Heart left ventricle (tissue), 16 donors: ENCODE data around the gene LCMT1. TPM values are rescaled to one million over a fixed set of nuclear protein-coding genes. Genes with fewer than 3 reads are reported as not detected.

Experiments
- ATAC-seq, 4 donors: fragments of 200-7000 bp; cut with Tn5 transposase; one replicate each; pipeline ENCODE4 v1.9.1; 2020 to 2022; ENCODE audit warnings: moderate library complexity in 4 of 4, mild to moderate bottlenecking in 3 of 4, moderate number of reproducible peaks in 1 of 4
- DNase-seq, 5 donors: peaks; one replicate each; pipeline ENCODE4 v3.0.0-alpha.2; 2020
- H3K27ac ChIP-seq, 12 donors: fragments of 200-600 bp; sonication (generic) in 4 of 12; one replicate each; pipeline versions ENCODE4 v1.5.0 to v1.8.0; 2016 to 2022; ENCODE audit warnings: mild to moderate bottlenecking in 2 of 12
- H3K27me3 ChIP-seq, 9 donors: fragments of 200-600 bp; sonication (generic) in 2 of 9; one replicate each; pipeline versions ENCODE4 v1.5.1 to v1.8.0; 2016 to 2022; ENCODE audit warnings: mild to moderate bottlenecking in 3 of 9
- H3K36me3 ChIP-seq, 9 donors: fragments of 200-600 bp; sonication (generic) in 2 of 9; one replicate each; pipeline versions ENCODE4 v1.5.0 to v1.8.0; 2018 to 2022; ENCODE audit warnings: mild to moderate bottlenecking in 2 of 9
- H3K4me1 ChIP-seq, 12 donors: fragments of 200-600 bp; sonication (generic) in 4 of 12; one replicate each; pipeline versions ENCODE4 v1.5.0 to v1.8.0; 2016 to 2022; ENCODE audit warnings: mild to moderate bottlenecking in 3 of 12
- H3K4me3 ChIP-seq, 12 donors: fragments of 200-600 bp; sonication (generic) in 4 of 12; one replicate each; pipeline versions ENCODE4 v1.5.0 to v1.8.0; 2017 to 2022; ENCODE audit warnings: mild to moderate bottlenecking in 9 of 12, moderate library complexity in 4 of 12
- H3K9me3 ChIP-seq, 12 donors: fragments of 200-600 bp; sonication (generic) in 4 of 12; one replicate each; pipeline versions ENCODE4 v1.5.0 to v1.8.0; 2016 to 2022; ENCODE audit warnings: mild to moderate bottlenecking in 1 of 12
- POLR2A ChIP-seq, 2 donors: fragments of 450-650 bp; IDR thresholded peaks; one replicate each; pipeline ENCODE4 v1.6.1; 2017; ENCODE audit warnings: antibody characterized with exemption in 2 of 2, mild to moderate bottlenecking in 2 of 2, moderate library complexity in 2 of 2
- WGBS, 4 donors: extraction: QIAGEN DNeasy Blood & Tissue Kit in 2 of 4; methylation state at CpG; one replicate each; pipeline versions ENCODE4 v1.1.5 to v1.1.7; 2013 to 2018; 5-methylcytosine and 5-hydroxymethylcytosine counted together
- intact Hi-C, 10 donors: fragments of 100-400 bp; cut with DNase I; formaldehyde crosslinking; loops; one replicate each; pipeline versions ENCODE4 v1.11.1 to v1.14.2; 2022
- polyA plus RNA-seq, 2 donors: library from polyadenylated mRNA; stranded (reverse); fragments of 200-250 nt; gene quantifications; one replicate each; pipeline ENCODE4 v1.2.3, GENCODE V29; 2013
- total RNA-seq, 9 donors: library from RNA; depleted of rRNA in 2 of 9; stranded (reverse); fragments of >200 nt in 2 of 9; fragmentation: NEBNext Ultra II Directional in 3 of 9; extraction: Animal tissue kit (Norgen Biotek cat#: 25700) in 3 of 9; gene quantifications; one replicate each; pipeline versions ENCODE4 v1.1.0 to v1.2.4, GENCODE V29; 2016 to 2023
- TF ChIP-seq, protein P1 (sequence below), 12 donors: fragments of 200-600 bp; sonication (generic) in 4 of 12; IDR thresholded peaks; one replicate each; pipeline versions ENCODE4 v1.5.0 to v1.8.0; 2018 to 2022; ENCODE audit warnings: antibody characterized with exemption in 12 of 12, mild to moderate bottlenecking in 5 of 12
- donor health status: ischemic (EF 13 %, LVEDD 7.1; RV severe dilation, severe dysfunction).
- donor health status: healthy with polysubstance abuse.
- donor health status: DM: no; HTN: yes; CAD: no.
- donor health status: DM: no; HTN: no; CAD: no.
- donor health status: ischemic (EF 25% LVEDD 6.9; RV normal size, moderate dysfunction).
- donor health status: ischemic (EF 25% LVEDD 5.7; RV mildly dilated, moderate dysfunction).
- donor health status: healthy.
- donor health status: DM: yes; HTN: yes; CAD: no.
- donor health status: ischemic (EF 35%, LVEDD 5.7; RV mildly dilated, moderate dysfunction).
- donor health status: nonischemic (EF 11% LVEDD 7.7; RV severe dilation, severe dysfunction).
- donor health status: DM: yes; HTN: yes; CAD: no.
- donor health status: PGD.
- donor health status: ischemic (EF 29% LVEDD 5.4; RV normal size, mild dysfunction).
- donor health status: nonischemic (EF 23%, LVEDD 6.1; RV moderate dilation, normal function).

LCMT1 gene
- total and polyA plus RNA-seq, 11 donors: 33.6 to 50.0 (median 39.6) TPM

GRCh38 chr16:25194273-25194878 is 82.8 kb downstream of the LCMT1 start:
- H3K4me1 ChIP-seq: no peaks in the 10 kb centered on the region
- H3K27me3 ChIP-seq: no peaks in the 10 kb centered on the region
- WGBS, 4 donors: 90 to 92% (median 91%) methylated on average over 7 of the region's 7 CpGs
- intact Hi-C loops: no loop called here
- no peak for DNase-seq
- H3K4me3 ChIP-seq: no peak overlapping the region
- H3K9me3 ChIP-seq: no peaks in the 10 kb centered on the region
- ATAC-seq: no peak
- H3K36me3 ChIP-seq: no peaks in the 10 kb centered on the region
- no peak overlapping the region for H3K27ac ChIP-seq
- TF ChIP-seq, protein P1, sequence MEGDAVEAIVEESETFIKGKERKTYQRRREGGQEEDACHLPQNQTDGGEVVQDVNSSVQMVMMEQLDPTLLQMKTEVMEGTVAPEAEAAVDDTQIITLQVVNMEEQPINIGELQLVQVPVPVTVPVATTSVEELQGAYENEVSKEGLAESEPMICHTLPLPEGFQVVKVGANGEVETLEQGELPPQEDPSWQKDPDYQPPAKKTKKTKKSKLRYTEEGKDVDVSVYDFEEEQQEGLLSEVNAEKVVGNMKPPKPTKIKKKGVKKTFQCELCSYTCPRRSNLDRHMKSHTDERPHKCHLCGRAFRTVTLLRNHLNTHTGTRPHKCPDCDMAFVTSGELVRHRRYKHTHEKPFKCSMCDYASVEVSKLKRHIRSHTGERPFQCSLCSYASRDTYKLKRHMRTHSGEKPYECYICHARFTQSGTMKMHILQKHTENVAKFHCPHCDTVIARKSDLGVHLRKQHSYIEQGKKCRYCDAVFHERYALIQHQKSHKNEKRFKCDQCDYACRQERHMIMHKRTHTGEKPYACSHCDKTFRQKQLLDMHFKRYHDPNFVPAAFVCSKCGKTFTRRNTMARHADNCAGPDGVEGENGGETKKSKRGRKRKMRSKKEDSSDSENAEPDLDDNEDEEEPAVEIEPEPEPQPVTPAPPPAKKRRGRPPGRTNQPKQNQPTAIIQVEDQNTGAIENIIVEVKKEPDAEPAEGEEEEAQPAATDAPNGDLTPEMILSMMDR (IDR thresholded peaks at IDR 0.05): no peak
- no peak for TF ChIP-seq POLR2A (IDR thresholded peaks at IDR 0.05)

DNA sequence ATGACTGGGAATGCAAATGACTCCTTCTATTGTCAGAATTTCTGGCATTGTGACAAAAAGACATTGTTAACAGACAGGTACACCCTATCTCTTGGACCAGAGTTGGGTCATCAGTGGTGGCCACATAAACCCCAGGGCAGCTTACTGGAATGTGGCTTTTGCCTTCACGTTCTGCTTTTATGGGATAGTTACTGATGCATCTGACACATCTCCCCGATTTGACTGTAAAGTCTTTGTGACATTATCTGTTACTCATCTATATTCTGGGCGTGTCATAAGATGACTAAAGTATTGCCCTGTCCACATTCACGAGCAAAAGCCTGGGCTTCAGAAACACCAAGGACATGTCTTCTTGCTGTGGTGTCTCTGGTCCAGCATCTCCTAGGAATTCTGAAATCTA is 86.5 kb downstream of the LCMT1 start:
- Histone ChIP-seq H3K4me3 (no peak overlapping the region), H3K27ac (no peak overlapping the region), H3K27me3 (no peaks in the 10 kb centered on the region), H3K4me1 (no peaks in the 10 kb centered on the region), H3K36me3 (no peaks in the 10 kb centered on the region), H3K9me3 (no peaks in the 10 kb centered on the region)
- 89 to 90% (median 89%) methylated on average over 4 of the region's 4 CpGs for WGBS, 4 donors
- ATAC-seq (no peak), DNase-seq (no peak)
- intact Hi-C loops: no loop called here
- TF ChIP-seq POLR2A (IDR thresholded peaks at IDR 0.05): no peak

GRCh38 chr16:25199457-25199856 is 87.9 kb downstream of the LCMT1 start:
- Histone ChIP-seq H3K4me1 (no peaks in the 10 kb centered on the region), H3K27me3 (no peaks in the 10 kb centered on the region), H3K27ac (no peak overlapping the region), H3K36me3 (no peaks in the 10 kb centered on the region), H3K4me3 (no peak overlapping the region), H3K9me3 (no peaks in the 10 kb centered on the region)
- ATAC-seq (no peak), DNase-seq (no peak)
- intact Hi-C loops: no loop called here
- 90 to 97% (median 92%) methylated on average over 7 of the region's 7 CpGs for WGBS, 4 donors
- TF ChIP-seq POLR2A (IDR thresholded peaks at IDR 0.05): no peak
- TF ChIP-seq, protein P1 (IDR thresholded peaks at IDR 0.05): no peak

- peaks cover 0 to 2% (median 0%) of the 10 kb centered on the region in 12 donors for H3K4me1 ChIP-seq
- peaks cover 0 to 5% (median 0%) of the 10 kb centered on the region in 12 donors for H3K9me3 ChIP-seq
- no peak overlapping the region for H3K27ac ChIP-seq
- ATAC-seq: no peak
- 59 to 72% (median 65%) methylated on average over 4 of the region's 4 CpGs for WGBS, 4 donors
- intact Hi-C loops: loop anchor here in 1 of 10 donors (10.0 kb wide), 1 partner anchor 366 kb away; the partner anchor contains the start of gene SLC5A11
- TF ChIP-seq POLR2A (IDR thresholded peaks at IDR 0.05): no peak
- TF ChIP-seq, protein P1 (IDR thresholded peaks at IDR 0.05): no peak
- H3K4me3 ChIP-seq: no peak overlapping the region
- H3K36me3 ChIP-seq: no peaks in the 10 kb centered on the region
- H3K27me3 ChIP-seq: no peaks in the 10 kb centered on the region
- no peak for DNase-seq
Measured at GRCh38 chr16:25210758-25211157, 99.2 kb downstream of the LCMT1 start.

GRCh38 chr16:25212636-25213035 is 101.1 kb downstream of the LCMT1 start:
- Histone ChIP-seq H3K4me1 (peaks cover 0 to 2% (median 0%) of the 10 kb centered on the region in 12 donors), H3K9me3 (peaks cover 0 to 5% (median 0%) of the 10 kb centered on the region in 12 donors), H3K27ac (no peak overlapping the region), H3K36me3 (no peaks in the 10 kb centered on the region), H3K27me3 (peaks cover 0 to 4% (median 0%) of the 10 kb centered on the region in 9 donors), H3K4me3 (no peak overlapping the region)
- TF ChIP-seq POLR2A (IDR thresholded peaks at IDR 0.05): no peak
- TF ChIP-seq, protein P1 (IDR thresholded peaks at IDR 0.05): no peak
- DNase-seq (no peak), ATAC-seq (no peak)
- 83 to 88% (median 86%) methylated on average over 2 of the region's 2 CpGs for WGBS, 4 donors
- intact Hi-C loops: loop anchor here in 1 of 10 donors (10.0 kb wide), 1 partner anchor 368 kb away; the partner anchor contains the start of gene SLC5A11
